Neural crest cell (in vitro differentiated cells): ENCODE data around the gene DNAJC5. TPM values are rescaled to one million over a fixed set of nuclear protein-coding genes. Genes with fewer than 3 reads are reported as not detected.
A peak's percentile ranks its signal among the peaks of the same experiment; 100 is the strongest.
"Not testable (repeated sequence)": the region's sequence is repeated elsewhere in the genome, so short reads cannot be mapped to it uniquely, and the experiment has no call there.

Experiments
- DNase-seq: peaks from one replicate; pipeline ENCODE4 v3.0.0; 2021; ENCODE audit warnings: low read depth, mixed read lengths, low spot score
- H3K27ac Mint-ChIP-seq: one replicate; pipeline ENCODE4 v1.8.0; 2021; ENCODE audit warnings: mild to moderate bottlenecking, mixed read lengths; ENCODE audit not compliant: unreplicated experiment
- H3K27me3 Mint-ChIP-seq: 2 replicates; pipeline ENCODE4 v1.8.0; 2021; ENCODE audit warnings: low read depth, mild to moderate bottlenecking, mixed read lengths
- H3K36me3 Mint-ChIP-seq: 2 replicates; pipeline ENCODE4 v1.8.0; 2021; ENCODE audit warnings: low read depth, mild to moderate bottlenecking, mixed read lengths
- H3K4me1 Mint-ChIP-seq: 2 replicates; pipeline ENCODE4 v1.8.0; 2021; ENCODE audit warnings: mixed read lengths
- H3K4me3 Mint-ChIP-seq: one replicate; pipeline ENCODE4 v1.8.0; 2021; ENCODE audit warnings: mild to moderate bottlenecking, mixed read lengths
- H3K9me3 Mint-ChIP-seq: 2 replicates; pipeline ENCODE4 v1.8.0; 2021; ENCODE audit warnings: mixed read lengths
- total RNA-seq: library from RNA; stranded (reverse); gene quantifications from 2 replicates; pipeline ENCODE4 v1.2.1, GENCODE V29; 2021
- TF ChIP-seq, protein P1 (sequence below): fragments of 200-600 bp; sonication (generic); conservative IDR thresholded peaks from 2 replicates; pipeline ENCODE4 v1.5.0; 2021; ENCODE audit warnings: antibody characterized with exemption, mild to moderate bottlenecking

DNAJC5 gene
- total RNA-seq, 1 donor from 2014 or later = 46.9 TPM

DNA sequence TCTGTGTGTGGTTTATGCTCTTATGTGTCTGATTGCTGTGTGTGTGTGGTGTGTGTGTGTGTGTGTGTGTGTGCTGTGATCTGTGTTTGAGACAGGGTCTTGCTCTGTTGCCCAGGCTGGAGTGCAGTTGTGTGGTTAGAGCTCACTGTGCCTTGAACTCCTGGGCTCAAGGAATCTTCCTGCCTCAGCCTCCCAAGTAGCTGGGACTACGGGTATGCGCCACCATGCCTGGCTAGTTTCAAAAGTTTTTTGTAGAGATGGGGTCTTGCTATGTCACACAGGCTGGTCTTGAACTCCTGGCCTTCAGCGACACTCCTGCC, 78.2 kb downstream of the DNAJC5 start:
- Mint-ChIP-seq H3K27ac (no peak overlapping the region), H3K27me3 (peaks cover 3% of the 10 kb centered on the region), H3K4me1 (peaks cover 16% of the 10 kb centered on the region), H3K4me3 (peak overlapping the region; percentile 84), H3K36me3 (no peaks in the 10 kb centered on the region), H3K9me3 (no peaks in the 10 kb centered on the region)
- DNase-seq = no peak
- TF ChIP-seq, protein P1, sequence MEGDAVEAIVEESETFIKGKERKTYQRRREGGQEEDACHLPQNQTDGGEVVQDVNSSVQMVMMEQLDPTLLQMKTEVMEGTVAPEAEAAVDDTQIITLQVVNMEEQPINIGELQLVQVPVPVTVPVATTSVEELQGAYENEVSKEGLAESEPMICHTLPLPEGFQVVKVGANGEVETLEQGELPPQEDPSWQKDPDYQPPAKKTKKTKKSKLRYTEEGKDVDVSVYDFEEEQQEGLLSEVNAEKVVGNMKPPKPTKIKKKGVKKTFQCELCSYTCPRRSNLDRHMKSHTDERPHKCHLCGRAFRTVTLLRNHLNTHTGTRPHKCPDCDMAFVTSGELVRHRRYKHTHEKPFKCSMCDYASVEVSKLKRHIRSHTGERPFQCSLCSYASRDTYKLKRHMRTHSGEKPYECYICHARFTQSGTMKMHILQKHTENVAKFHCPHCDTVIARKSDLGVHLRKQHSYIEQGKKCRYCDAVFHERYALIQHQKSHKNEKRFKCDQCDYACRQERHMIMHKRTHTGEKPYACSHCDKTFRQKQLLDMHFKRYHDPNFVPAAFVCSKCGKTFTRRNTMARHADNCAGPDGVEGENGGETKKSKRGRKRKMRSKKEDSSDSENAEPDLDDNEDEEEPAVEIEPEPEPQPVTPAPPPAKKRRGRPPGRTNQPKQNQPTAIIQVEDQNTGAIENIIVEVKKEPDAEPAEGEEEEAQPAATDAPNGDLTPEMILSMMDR = no peak

GRCh38 chr20:63973636-63974401, 78.9 kb downstream of the DNAJC5 start:
- Mint-ChIP-seq H3K27ac (no peak overlapping the region), H3K4me3 (peak overlapping the region; percentile 75), H3K36me3 (no peaks in the 10 kb centered on the region), H3K4me1 (peaks cover 20% of the 10 kb centered on the region), H3K9me3 (no peaks in the 10 kb centered on the region), H3K27me3 (peaks cover 3% of the 10 kb centered on the region)
- TF ChIP-seq, protein P1 = peak; percentile 99
- DNase-seq = peak; percentile 92

DNA sequence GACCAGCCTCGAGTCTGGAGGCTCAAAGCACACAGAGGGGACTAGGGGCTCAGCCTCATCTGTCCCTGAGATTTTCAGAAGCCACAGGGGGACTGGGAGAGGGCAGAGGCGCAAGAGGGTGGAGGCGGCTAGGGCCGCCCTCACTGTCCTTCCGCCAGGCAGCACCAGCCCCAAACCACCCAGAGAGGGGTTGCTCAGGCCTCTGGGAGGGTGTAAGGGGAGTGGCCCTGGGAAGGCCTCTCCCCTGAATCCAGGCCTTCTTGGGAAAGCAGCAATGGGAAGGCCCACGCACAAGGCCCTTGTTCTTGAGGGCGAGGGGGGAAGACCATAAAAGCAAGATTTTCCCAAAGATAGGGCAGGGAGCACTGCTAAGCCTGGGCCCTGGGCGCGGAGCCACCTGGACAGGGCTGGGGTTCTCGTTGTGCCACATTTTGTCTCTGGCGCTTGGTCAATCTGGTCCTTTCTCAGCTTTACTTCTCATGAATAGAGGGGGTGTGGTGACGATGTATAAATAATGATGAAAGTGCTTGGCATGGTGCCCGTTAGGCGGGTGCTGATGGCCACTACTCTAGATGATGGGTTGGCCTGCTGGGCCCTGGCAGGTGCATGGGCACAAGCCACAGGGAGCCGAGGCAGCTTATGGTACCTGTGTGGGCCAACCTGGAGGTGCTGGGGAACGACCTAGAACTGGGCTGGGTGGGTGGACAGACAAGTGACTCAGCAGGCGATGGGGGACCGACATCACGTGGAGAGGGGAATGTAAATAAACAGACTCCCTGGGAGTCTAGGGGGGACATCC, 79.7 kb downstream of the DNAJC5 start:
- TF ChIP-seq, protein P1 = no peak
- DNase-seq = no peak
- Mint-ChIP-seq H3K36me3 (no peaks in the 10 kb centered on the region), H3K9me3 (no peaks in the 10 kb centered on the region), H3K27ac (no peak overlapping the region), H3K4me1 (peaks cover 20% of the 10 kb centered on the region), H3K27me3 (peaks cover 3% of the 10 kb centered on the region), H3K4me3 (peak overlapping the region; percentile 66)

DNA sequence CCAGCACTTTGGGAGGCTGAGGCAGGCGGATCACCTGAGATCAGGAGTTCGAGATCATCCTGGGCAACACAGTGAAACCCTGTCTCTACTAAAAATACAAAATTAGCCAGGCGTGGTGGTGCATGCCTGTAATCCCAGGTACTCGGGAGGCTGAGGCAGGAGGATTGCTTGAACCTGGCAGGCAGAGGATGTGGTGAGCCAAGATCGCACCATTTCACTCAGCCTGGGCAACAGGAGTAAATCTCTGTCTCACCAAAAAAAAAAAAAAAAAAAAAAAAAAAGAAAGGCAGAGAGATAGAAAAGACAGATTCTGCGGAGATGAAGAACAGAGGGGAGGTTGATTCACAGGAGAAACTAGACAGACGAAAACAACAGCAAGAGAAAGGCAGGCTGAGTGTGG, 81.6 kb downstream of the DNAJC5 start:
- not testable (repeated sequence) for H3K36me3 Mint-ChIP-seq

DNA sequence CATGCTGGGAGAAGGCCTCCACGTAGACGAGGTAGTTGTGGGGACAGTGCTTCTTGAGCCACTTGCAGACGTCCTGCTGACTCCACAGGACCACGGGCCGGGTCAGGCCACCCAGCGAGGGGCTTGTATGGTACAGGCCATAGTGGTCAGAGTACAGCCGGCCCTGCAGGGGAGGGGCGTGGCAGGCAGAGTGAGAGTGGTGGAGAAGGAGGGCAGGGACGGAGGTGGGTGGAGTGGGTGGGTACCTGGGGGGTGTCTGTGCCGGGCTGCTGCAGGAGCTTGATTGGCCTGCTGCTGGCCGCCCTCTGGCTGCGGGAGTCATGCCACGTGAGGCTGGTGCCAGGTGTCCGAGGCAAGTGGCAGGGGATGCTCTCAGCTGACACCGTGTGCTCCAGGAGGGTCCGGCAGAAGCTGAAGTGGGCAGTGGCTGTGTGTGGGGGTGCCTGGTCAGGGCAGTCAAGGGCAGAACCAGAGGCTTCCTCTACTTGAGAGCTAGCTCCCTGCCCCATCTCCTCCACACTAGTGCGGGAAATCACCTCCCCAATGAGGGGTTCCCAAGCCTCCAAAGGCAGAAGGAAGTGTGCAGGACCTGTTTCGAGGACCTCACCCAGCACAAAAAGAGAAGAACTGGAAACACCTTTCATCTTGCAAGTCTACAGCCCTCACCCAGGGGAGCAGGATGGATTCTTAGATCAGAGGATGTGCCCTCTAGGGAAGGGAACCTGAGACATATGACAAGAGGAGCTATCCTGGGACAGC, 82.2 kb downstream of the DNAJC5 start:
- H3K27ac Mint-ChIP-seq = no peak overlapping the region
- H3K4me3 Mint-ChIP-seq = peak overlapping the region; percentile 85
- no peak for DNase-seq

More for the DNA sequence above, 81.6 kb downstream of the DNAJC5 start:
- not testable (repeated sequence) for H3K27me3 Mint-ChIP-seq, H3K9me3 Mint-ChIP-seq, DNase-seq, H3K27ac Mint-ChIP-seq
- Mint-ChIP-seq H3K4me3 (peak overlapping the region; percentile 66), H3K4me1 (peaks cover 39% of the 10 kb centered on the region)

More for the DNA sequence above, 82.2 kb downstream of the DNAJC5 start:
- H3K27me3 Mint-ChIP-seq = no peaks in the 10 kb centered on the region
- TF ChIP-seq, protein P1 = no peak
- H3K9me3 Mint-ChIP-seq = no peaks in the 10 kb centered on the region
- H3K36me3 Mint-ChIP-seq = no peaks in the 10 kb centered on the region
- peaks cover 43% of the 10 kb centered on the region for H3K4me1 Mint-ChIP-seq
